Ishikawa (cell line): ENCODE measurements around the gene LRFN3.

Source experiments
- CEBPB ChIP-seq: IDR thresholded peaks from 2 replicates; pipeline ENCODE4 v1.6.1; 2012
- CREB1 ChIP-seq: IDR thresholded peaks from 2 replicates; pipeline ENCODE4 v1.6.1; 2012; ENCODE audit warnings: low read depth
- EGR1 ChIP-seq: IDR thresholded peaks from 2 replicates; pipeline ENCODE4 v1.6.1; 2012
- EP300 ChIP-seq: IDR thresholded peaks from 2 replicates; pipeline ENCODE4 v1.6.1; 2012; ENCODE audit warnings: borderline replicate concordance
- FOXM1 ChIP-seq: IDR thresholded peaks from 2 replicates; pipeline ENCODE4 v1.6.1; 2012; ENCODE audit warnings: low read depth, borderline replicate concordance
- NFIC ChIP-seq: IDR thresholded peaks from 2 replicates; pipeline ENCODE4 v1.6.1; 2012
- RAD21 ChIP-seq: IDR thresholded peaks from 2 replicates; pipeline ENCODE4 v1.6.1; 2012; ENCODE audit warnings: low read depth
- TAF1 ChIP-seq: IDR thresholded peaks from 2 replicates; pipeline ENCODE4 v1.6.1; 2012; ENCODE audit warnings: low read depth, mild to moderate bottlenecking
- TCF12 ChIP-seq: IDR thresholded peaks from 2 replicates; pipeline ENCODE4 v1.6.1; 2012; ENCODE audit warnings: low read depth
- YY1 ChIP-seq: IDR thresholded peaks from 2 replicates; pipeline ENCODE4 v1.6.1; 2012; ENCODE audit warnings: low read depth
- TF ChIP-seq, protein P1 (sequence below): IDR thresholded peaks from 2 replicates; pipeline ENCODE4 v1.6.1; 2012; ENCODE audit warnings: low read depth, mild to moderate bottlenecking
- TF ChIP-seq, protein P2 (sequence below): IDR thresholded peaks from 2 replicates; pipeline ENCODE4 v1.6.1; 2012

DNA sequence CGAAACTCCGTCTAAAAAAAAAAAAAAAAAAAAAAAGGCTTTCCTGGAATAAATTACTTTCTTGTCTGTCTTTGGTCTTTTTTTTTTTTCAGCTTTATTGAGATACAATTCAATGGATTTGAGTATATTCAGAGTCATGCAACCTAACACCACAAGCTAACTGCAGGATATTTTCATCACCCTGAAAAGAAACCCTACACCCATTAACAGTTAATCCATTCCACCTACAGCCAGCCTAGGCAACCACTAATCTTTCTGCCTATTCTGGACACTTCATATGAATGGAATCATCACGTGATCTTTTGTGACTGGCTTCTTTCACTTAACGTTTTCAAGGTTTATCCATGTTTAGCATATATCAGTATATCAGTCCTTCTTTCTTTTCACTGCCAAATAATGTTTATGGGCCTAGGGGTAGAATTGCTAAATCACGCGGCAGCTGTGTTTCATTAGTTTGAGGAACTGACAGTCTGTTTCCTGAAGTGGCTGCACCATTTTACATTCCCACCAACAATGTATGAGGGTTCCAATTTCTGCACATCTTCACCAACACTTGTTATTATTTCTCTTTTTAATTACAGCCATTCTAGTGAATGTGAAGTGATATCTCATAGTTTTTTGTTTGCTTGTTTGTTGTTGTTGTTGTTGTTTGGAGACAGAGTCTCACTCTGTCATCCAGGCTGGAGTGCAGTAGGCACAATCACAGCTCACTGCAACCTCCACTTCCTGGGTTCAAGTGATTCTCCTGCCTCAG lies 19.9 kb downstream of the LRFN3 start:
- TF ChIP-seq TAF1: no peak
- no peak for TF ChIP-seq CREB1
- TF ChIP-seq, protein P1, sequence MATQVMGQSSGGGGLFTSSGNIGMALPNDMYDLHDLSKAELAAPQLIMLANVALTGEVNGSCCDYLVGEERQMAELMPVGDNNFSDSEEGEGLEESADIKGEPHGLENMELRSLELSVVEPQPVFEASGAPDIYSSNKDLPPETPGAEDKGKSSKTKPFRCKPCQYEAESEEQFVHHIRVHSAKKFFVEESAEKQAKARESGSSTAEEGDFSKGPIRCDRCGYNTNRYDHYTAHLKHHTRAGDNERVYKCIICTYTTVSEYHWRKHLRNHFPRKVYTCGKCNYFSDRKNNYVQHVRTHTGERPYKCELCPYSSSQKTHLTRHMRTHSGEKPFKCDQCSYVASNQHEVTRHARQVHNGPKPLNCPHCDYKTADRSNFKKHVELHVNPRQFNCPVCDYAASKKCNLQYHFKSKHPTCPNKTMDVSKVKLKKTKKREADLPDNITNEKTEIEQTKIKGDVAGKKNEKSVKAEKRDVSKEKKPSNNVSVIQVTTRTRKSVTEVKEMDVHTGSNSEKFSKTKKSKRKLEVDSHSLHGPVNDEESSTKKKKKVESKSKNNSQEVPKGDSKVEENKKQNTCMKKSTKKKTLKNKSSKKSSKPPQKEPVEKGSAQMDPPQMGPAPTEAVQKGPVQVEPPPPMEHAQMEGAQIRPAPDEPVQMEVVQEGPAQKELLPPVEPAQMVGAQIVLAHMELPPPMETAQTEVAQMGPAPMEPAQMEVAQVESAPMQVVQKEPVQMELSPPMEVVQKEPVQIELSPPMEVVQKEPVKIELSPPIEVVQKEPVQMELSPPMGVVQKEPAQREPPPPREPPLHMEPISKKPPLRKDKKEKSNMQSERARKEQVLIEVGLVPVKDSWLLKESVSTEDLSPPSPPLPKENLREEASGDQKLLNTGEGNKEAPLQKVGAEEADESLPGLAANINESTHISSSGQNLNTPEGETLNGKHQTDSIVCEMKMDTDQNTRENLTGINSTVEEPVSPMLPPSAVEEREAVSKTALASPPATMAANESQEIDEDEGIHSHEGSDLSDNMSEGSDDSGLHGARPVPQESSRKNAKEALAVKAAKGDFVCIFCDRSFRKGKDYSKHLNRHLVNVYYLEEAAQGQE: no peak
- no peak for TF ChIP-seq YY1
- no peak for TF ChIP-seq TCF12
- no peak for TF ChIP-seq RAD21
- TF ChIP-seq NFIC: no peak
- TF ChIP-seq CEBPB: no peak
- no peak for TF ChIP-seq FOXM1
- TF ChIP-seq EGR1: no peak
- TF ChIP-seq, protein P2, sequence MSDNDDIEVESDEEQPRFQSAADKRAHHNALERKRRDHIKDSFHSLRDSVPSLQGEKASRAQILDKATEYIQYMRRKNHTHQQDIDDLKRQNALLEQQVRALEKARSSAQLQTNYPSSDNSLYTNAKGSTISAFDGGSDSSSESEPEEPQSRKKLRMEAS: no peak
- no peak for TF ChIP-seq EP300
